Measurements from ENCODE around the gene CKLF.

- TF ChIP-seq CTCF (conservative IDR thresholded peaks at IDR 0.05; ENCODE audit: low read depth, low read length) (no peak), EZH2 (IDR thresholded peaks at IDR 0.05; ENCODE audit: borderline replicate concordance, low read depth, low read length, poor library complexity, severe bottlenecking) (no peak)
Measured at GRCh38 chr16:66605979-66606751, 53.8 kb downstream of the CKLF start.

All from A673 (cell line).